ENCODE data around the gene MSI2.

MSI2 gene

DNA sequence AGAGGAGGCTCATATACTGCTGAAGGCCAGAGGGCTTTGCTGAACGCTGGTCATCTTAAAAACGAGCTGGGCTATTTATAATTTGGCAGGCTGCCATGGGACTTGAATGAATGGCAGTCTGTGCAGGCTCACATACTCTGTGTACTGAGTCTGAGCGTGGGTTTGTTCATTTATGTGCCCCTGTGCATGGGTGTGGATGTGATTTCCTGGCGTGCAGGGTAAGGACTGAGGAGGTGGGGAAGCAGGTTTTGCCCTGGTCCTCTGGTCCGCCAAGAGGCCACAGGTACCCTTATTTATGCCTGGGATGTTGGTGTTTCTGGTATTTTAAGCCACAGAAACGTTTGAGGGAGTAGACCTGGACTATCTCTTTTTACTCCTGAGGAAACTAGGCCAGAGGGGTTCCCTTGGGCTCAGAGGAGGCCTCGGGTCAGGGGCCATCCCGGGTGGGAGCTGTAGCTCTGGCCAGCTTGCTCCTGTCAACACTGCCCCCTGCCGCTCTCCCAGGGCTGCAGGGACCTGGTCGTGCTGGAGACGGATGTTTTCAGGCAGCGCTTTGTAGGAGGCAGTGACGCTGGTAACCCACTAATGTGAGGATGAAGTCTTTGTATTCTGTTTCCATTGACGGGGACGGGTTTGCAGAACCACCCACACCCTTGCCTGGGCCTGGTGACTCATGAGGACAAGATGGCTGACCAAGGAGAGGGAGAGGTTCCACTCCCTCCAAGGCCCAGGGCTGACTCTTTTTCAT is 184.4 kb downstream of the MSI2 start:
- peak; percentile 96 for DNase-seq (ENCODE audit: low spot score)

DNA sequence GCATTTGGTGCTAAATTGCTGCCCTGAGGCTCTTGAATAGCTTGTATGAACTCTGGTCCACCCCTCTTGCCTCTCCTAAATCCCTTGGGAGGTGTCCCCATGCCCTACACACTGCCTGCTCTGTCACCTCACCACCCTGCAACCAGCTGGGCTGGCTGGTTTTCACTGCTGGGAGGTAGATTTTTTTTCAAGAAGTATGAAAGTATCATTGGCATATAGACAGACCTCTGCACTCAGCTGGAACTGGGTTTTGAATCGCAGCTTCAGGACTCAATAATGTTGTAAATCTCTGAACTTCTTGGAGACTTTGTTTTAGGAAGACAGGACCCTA is 184.9 kb downstream of the MSI2 start:
- peak; percentile 16 for DNase-seq (ENCODE audit: low spot score)

GRCh38 chr17:57442401-57442823 is 186.1 kb downstream of the MSI2 start:
- no peak for DNase-seq (ENCODE audit: low spot score)

- peak; percentile 54 for DNase-seq (ENCODE audit: low spot score)
Observed at GRCh38 chr17:57442914-57443571, 186.7 kb downstream of the MSI2 start.

DNA sequence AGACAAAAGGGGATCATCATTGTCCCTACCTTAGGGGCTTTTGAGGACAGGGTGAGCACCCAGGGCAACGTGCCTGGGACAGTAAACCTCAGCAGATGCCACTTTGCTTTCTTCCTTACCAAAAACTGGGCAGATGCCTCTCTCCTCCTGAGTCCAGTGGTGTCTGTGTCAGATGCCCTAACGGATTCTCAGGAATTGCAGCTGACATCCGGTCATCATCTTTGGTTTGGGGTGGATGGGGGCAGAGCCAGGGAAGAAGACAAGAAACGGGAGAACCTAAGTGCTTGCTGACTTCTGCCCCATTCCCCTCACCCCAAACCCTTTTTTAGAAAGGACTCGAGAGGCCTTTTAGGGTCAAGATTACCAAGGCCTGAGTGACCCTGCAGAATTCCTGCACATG is 187.5 kb downstream of the MSI2 start:
- DNase-seq (ENCODE audit: low spot score) = no peak

DNA sequence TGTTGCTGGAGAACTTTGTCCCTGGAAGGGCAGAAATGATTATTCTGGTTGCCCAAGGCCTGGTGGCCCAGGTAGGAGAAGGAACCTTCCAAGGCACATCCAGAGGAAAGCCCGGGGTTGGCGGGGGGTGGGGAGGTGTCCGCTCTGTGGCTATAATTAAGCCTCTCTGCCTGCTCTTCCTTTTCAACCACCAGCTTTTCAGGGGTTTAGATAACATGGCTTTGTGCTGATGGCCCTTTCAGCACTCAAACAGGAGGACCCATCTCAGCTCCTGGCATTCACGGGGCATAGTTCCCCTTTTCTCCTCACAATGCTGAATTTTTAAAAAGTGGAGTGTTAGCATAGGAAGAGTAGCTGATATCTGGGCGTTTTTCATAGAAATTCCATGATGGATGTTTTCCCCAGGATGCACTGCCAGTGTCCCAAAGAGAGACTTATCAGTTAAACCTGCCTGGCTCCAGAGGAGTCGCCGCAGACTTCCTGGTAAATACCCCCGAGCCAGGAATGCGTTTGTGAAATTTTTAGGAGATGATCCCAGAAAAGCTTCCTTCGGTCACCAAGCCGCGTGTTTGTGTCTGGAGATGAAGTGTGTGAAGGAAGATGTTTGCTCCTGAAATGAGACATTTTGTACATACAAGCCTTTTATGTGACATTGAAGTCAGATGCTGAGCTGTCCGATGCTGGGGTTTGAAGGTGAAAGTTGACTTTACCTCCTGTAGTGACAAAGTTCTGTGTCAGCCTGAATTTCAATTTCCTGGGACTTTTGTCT is 188.5 kb downstream of the MSI2 start:
- no peak for DNase-seq (ENCODE audit: low spot score)

DNA sequence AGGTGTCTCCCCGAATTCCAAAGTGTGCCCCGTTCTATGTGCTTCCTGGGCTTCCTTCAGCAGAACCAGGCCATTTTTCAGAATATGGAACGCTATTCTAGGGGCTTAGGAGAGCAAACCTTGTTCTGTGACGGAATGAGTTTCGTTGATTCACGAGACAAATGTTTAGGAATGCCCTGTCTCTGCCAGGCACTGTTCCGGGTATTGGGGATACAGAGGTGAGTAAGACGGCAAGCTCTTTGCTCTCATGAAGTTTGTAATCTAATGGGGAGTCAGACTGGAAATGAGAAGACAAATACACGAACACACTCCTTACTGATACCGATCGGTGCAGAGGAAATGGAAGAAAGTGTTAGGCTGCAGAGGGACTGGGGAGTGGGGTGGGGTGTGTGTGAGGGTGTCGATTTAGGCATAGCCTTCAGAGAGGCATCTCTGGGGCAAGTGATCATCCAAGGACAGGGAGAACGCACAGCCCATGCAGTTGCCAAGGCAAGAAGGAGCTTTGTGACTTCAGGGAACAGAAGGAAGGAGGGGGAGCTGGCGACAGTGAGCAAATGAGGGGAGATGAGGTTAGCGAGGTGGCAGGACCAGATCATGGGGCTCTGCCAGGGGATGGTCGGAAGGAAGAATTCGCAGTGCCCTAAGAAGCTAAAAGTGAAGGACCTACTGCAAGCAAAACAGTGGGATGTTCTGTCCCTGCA is 189.6 kb downstream of the MSI2 start:
- no peak for DNase-seq (ENCODE audit: low spot score)

- DNase-seq (ENCODE audit: low spot score) = no peak
Observed at GRCh38 chr17:57447357-57447989, 191.2 kb downstream of the MSI2 start.

DNA sequence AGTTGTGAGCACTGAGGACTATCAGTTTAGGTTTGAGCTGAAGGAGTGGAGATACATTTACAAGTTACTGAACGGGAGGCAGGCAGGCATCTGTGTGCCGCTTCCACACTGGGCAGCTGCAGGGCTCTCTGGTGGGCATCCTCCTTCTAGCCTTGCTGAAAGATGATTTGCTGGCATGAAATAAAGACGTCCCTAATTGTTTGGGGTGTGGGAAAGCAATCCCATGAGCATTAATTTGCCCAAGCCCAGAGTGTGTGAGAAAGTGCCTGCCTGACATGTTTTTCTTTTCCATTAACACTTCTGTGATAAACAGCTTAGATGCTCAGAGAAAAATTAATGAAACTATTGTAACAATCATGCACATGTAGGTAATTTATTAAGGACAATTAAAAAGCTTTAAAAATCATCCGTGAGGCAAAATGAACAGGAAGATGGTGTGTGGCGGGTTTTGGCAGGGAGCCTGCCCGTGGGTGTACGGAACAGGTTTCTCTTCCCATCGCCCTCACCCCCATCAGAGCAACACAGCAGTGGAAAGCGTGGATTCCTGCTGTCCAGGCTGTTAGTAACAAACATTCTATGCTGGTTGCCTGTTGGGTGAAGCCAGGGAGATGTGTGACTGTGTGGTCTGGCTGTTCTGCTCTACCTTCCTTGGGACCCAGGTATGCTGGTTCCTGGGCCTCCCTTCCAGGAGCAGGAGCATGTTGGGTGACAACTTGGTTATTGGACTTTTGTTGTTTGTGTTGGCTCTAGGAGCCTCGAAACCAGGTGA is 191.9 kb downstream of the MSI2 start:
- DNase-seq (ENCODE audit: low spot score) = no peak

- no peak for DNase-seq (ENCODE audit: low spot score)
Observed at GRCh38 chr17:57448759-57449283, 192.5 kb downstream of the MSI2 start.

DNA sequence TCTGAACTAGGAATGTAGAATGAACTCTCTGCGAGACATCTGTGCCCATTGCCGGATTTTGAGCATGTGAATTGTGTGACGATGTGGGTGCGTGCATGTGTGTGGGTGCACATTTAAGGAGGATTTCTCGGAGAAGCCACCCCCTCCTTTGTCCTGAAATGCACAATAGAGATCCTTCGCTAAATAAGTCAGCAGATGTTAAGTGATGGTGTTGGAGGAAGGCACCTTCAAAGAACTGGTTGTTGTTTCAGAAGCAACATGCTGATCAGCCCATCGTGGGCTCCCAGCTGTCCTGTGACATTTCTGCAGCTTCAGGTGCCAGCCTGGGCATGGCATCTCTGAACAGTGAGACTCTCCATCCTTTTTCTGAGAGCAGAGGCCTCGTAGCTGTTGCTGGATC is 194.9 kb downstream of the MSI2 start:
- no peak for DNase-seq (ENCODE audit: low spot score)

- DNase-seq (ENCODE audit: low spot score) = no peak
Observed at GRCh38 chr17:57451643-57452042, 195.3 kb downstream of the MSI2 start.

GRCh38 chr17:57453841-57454425 is 197.6 kb downstream of the MSI2 start:
- no peak for DNase-seq (ENCODE audit: low spot score)

DNA sequence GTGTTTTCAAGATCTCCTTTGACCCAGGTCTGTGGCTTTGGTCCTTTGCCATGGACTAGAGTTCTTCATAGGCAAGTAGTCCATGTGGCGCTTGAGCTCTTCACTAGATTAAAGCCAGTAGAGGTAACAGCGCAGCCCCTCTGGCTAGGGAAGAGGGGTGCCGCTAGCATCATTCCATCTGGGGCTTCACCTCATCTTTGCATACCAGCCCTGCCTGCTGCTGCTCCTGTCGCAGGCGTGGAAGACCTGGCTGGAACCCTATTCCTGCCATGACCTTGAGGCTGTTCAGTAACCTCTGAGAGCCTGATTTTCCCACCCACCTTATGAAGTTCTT is 198.4 kb downstream of the MSI2 start:
- DNase-seq (ENCODE audit: low spot score) = no peak

DNA sequence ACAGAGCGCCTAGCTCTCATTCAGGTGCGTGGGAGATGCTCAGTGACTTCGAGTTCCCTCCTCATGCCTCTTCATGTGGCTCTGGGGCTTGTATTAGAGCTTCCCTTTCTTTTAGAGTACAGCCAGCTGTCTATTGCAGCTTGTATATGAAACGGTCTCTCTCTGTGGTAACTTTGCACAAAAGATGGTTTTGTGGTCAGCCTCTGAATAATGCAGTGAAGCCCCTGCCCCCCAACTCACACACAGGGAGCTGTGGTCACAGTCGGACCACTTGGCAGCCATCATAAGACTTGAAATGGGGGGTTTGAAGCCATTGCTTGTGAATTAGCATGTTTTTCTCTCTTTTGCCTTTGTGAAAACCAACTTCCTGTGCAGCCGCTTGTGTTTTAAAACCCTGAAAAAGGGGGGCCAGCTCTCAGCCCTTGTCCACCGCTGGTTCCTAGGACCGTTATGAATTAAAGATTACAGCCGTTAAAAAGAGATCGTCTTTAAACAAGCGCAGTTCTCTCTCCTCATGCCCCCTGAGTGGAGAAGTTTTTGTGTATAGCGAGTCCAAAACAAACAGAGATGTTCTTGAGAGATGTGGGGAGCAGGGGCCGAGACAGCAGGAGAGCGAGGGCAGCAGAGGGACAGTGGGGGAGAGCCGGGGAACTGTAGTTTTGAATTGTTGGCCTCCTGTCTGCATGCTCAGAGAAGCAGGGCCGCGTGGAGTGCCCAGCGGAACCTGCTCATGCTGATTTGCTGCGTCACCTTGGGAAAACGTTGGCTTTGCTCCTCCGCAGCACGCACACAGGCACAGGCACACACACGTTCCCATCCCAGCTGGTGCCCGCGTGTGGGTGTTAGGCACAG is 199.0 kb downstream of the MSI2 start:
- DNase-seq (ENCODE audit: low spot score) = peak; percentile 70

GRCh38 chr17:57456622-57457021 is 200.3 kb downstream of the MSI2 start:
- no peak for DNase-seq (ENCODE audit: low spot score)

GRCh38 chr17:57457188-57457587 is 200.9 kb downstream of the MSI2 start:
- DNase-seq (ENCODE audit: low spot score) = no peak

GRCh38 chr17:57458718-57459285 is 202.5 kb downstream of the MSI2 start:
- DNase-seq (ENCODE audit: low spot score) = no peak

- no peak for DNase-seq (ENCODE audit: low spot score)
Observed at GRCh38 chr17:57459286-57459915, 203.1 kb downstream of the MSI2 start.
